SIG-M5 treated with dmso at 0.1 percent for 504 hours (cell line): ENCODE data around the gene PHF21B.

Experiments
- DNase-seq: peaks from one replicate; lab custom pipeline; 2025; ENCODE audit not compliant: unreplicated experiment; lab: John Stamatoyannopoulos, UW

The PHF21B gene

DNA sequence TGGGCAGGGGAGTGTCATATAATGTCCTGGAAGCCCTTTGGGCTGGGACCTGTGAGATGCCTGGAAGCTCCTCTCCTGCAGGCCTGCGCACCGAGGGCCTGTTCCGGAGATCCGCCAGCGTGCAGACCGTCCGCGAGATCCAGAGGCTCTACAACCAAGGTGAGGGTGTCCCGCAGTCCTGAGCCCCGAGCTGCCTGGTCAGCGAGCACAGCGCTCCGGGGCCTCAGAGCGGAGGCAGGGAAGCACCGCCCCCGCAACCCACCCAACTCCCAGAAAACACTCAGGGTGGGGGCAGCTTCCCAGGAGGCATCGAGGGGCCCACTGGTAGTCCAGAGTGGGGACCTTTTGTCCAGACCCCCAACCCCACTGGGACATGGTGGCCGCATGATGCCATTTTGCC, 161.9 kb downstream of the PHF21B start:
- DNase-seq: no peak

DNA sequence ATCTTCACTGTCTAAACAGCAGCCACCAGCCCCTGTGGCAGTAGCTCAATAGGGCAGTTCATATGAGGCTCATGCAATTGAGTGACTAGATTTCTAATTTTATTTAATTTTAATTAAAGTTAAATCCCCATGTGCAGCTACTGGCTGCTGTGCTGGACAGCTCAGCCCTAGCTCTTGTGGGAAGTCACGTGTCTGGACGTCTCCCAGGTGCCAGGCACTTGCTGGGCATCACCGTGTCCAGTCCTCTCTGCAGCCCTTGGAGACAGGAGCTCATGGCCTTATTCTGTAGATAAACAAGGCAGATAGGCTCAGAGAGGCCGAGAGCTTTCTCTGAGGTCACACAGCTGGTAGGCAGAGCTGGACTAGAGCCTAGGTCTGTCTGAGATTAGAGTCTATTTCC, 162.4 kb downstream of the PHF21B start:
- no peak for DNase-seq

DNA sequence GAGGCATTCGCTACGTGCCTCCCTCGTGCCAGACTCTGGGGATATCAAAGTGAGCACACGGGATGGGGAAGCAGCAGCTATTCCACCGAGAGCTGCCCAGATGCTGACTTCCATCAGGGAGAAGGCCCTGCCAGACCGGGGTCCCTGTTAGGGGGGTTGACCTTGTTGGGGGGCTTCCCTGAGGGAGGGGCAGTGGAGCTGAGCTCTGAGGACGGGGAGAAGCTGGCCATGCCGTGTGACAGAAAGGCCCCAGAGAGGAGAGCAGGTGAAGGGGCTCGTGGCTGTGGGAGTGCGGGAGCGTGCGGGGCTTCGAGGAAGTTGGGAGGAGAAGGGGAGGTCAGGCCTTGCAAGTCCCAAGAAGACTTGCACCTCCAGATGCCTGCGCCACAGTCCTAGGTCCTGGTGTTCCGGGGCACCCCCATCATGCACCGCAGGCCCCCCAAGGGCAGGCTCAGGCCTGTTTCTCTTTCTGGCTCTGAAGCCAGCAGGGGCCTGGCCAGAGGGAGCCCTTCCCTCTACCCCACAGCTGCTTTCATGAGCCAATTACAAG, 163.0 kb downstream of the PHF21B start:
- no peak for DNase-seq

DNA sequence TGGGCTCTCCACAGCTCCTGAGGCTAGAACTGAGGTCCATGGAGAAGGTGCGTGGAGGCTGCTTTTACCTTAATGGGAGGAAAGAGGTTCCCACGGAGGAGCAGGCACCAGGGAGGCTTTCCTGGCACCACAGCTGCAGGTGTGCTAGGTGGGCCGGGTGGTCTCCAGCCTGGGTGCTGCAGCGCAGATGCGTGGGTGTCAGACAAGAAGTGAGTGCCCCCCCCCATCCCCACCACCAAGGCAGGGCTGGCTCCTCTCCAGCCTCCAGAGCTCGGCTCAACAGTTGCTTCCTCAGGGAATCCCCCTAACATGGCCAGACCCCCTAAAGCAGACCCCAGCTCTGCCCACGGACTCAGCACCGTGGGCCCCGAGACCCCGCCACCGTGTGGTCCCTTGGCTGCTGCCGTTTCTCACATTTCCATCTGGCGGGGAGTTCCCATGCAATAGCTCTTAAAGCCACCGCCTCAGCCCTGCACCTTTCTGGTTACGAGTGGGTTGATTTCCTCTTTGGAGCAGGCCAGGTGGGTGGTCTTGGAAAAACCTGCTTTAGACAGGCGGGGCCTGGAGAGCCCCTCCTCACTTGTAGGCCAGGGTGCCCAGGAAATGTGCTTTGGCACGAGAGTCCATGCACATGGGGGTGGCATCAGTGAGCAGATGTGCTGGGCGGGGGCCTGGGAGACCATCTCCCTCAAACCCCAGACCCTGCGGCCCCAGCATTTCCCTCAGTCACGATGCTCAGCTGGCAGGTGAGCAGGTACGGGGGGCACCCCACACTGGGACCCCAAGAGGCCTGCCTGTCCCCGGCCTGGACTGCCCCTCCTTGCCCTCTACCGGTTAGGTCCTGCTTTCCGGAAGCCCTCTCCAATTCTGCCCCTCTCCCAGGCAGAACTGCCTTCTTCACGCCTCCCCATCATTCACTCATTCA, 163.7 kb downstream of the PHF21B start:
- no peak for DNase-seq

DNA sequence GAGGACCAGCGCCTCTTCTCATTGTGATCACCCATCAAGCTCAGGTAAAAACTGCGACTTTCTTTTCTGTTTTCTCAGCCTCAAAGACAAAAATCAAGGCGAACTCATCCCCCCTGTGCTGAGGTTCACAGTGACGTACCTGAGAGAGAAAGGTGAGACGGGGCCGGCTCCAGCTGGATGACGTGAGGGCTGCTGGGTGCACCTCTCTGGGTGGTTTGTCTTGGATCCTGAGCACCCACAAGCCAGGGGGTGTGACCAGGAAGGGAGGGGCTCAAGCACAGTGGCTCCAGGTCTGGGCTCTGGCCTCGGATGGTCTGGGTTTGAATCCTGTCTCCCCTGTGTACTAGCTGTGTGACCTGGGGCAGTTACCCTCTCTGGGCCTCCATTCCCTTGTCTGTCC, 164.6 kb downstream of the PHF21B start:
- no peak for DNase-seq

DNA sequence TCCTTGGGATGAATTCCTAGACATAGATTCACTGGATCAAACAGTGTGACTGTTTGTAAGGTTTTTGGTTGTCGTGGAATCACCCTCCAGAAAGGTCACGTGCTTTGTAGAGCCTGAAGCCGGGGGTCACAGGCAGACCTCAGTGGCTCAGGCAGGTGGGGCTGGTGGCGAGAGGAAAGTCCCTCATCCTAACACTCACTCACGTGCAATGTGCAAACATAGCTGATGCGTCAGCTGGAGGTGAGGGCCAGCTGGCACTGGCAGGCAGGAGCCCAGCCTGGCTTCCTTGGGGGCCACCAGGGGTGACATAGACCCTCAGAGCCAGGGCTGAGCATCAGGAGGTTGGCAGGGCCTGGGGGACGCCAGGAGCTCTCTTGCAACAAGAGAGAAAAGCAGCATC, 167.4 kb downstream of the PHF21B start:
- no peak for DNase-seq

DNA sequence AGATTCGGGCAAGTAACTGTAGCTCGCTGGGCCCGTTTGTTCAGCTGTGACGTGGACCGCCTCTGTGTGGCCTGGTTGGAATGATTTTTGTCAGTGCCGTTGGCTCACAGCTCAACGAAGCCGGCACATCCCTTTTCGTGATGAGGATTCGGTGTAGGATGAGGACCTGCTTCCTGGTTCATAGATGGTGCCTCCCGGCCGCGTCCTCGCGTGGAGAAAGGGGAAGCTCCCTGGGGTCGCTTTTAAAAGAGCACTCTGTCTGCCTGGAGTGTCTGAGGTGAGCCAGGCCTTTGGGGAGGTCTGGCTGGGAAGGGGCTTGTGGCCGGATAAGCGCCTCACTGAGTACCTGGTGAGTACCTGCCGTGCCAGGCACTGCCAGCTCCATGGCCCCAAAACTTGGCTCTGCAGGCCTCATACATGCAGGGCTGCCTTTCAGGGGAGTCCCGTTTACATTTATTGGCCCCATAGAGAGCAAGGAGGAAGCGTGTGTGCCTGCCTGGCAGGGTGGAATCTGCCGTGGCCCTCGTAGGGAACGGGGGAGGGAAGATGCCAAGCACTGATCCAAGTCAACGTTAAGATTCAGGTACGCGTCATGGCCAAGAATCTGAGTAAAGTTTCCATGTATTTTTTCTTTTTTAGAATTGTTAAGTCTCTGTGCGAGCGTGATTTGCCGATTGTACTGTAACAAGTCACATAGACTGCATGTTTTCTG, 169.0 kb downstream of the PHF21B start:
- DNase-seq: no peak

DNA sequence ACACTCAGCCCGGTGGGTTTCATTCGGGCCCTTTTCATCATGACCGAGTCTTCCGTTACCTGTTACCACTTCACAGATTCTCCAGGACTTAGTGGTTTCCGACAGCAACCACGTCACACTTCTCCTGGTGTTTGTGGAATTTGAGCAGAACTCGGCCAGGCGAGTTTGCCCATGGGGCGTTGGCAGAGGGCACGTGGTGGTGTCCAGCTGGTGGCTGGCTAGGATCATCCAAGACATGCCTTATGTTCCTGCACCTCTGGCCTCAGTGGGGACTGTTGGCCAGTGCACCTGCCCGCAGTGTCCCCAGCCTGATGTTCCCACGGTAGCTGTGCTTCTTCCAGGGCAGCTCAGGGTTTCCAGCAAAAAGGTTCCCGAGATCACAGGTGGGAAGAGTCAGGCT, 170.1 kb downstream of the PHF21B start:
- DNase-seq: no peak

DNA sequence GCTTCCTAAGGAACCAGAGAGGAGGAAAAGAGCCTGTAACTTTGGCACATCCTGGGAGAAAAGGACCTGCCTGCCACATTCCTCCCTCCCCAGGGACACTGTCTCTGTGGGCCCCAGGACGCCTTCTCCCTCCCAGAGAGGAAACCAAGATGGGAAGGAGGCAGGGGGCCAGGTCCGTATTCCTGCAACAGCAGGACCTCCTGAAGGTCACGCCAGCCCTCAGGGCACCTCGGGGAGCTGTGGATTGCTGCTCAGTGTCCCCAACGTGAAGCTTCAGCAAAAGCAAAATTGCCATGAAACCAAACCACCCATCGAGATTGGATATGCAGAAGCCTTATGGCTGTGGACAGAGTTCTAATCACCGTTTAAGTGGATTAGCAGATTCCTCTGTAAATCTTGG, 170.7 kb downstream of the PHF21B start:
- DNase-seq: no peak

DNA sequence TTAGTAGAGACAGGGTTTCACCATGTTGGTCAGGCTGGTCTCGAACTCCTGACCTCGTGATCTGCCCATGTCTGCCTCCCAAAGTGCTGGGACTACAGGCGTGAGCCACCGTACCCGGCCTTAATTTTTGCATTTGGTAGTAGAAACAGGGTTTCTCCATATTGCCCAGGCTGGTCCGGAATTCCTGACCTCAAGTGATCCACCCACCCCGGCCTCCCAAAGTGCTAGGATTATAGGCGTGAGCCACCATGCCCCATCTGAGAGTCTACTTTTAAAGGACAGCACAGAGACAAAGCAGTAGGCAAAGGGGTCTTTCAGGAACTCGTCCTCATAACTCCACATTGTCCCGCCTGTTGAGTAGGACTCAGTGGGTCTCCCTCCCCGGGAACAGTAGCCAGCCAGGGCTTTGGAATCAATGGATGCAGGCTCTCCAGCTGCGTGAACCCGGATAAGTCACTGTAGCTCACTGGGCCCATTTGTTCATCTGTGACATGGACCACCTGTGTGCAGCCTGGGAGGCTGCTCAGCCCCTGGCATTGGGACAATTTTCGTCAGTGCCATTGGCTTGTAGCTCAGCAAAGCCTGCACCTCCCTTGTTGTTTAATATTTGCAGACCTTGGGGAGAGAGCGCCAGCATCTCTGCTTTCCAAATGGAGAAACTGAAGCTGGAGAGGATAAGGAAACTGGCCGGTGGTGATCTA, 171.3 kb downstream of the PHF21B start:
- no peak for DNase-seq

DNA sequence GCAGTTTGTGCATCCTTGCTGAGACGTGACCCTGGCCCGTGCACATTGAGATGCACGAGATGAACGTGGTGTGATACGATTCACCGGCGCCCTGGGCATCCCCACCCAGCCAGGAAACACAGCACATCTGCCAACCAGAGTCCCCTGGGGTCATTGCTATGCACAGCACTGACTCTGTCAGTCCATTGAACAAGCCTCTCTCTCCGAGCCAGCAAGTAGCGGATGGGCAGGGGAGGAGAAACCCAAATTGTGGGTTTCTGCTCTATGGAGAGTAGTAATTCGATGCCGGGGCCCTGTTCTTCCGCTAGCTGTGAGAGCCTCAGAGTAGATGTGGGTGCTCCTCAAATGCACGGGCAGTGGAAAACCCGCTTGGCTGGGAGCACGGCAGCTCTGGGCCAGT, 172.3 kb downstream of the PHF21B start:
- DNase-seq: no peak

DNA sequence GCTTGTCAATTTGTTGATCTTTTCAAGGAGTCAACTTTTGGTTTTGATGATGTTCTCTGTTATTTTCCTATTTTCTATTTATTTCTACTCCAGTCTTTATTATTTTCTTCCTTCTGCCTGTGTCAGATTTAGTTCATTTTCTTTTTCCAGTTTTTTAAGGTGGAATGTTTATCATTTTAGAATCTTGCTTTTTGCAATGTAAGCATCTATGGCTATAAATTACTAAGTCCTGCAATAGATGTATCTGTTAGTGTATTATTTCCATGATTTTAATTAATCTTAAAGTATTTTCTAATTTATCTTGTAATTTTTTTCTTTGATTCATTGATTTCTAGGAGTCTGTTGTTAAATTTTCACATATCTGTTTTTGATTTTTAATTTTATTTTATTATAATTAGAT, 175.7 kb downstream of the PHF21B start:
- DNase-seq: no peak

DNA sequence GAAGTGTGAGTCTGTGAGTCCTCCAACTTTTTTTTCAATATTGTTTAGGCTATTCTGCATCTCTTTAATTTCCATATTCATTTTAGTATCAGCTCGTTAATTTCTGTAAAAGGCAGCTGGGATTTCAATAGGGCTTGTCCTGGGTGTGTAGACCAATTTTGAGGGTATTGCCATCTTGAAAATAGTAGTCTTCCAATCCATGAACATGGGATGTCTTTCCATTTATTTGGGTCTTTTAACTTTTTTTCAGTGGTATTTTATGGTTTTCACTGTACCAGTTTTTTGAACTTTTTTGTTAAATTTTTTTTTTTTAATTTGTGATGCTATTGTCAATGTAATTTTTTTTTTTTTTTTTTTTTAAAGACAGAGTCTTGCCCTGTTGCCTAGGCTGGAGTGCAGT, 177.9 kb downstream of the PHF21B start:
- no peak for DNase-seq
